GM12801 (cell line): Measurements from ENCODE around the gene ADORA2B.

Experiments
- CTCF ChIP-seq: IDR thresholded peaks from one replicate; pipeline ENCODE4 v1.5.1; 2011; ENCODE audit warnings: control low read depth; ENCODE audit not compliant: insufficient read length; ENCODE audit errors: extremely low read depth

ADORA2B gene

DNA sequence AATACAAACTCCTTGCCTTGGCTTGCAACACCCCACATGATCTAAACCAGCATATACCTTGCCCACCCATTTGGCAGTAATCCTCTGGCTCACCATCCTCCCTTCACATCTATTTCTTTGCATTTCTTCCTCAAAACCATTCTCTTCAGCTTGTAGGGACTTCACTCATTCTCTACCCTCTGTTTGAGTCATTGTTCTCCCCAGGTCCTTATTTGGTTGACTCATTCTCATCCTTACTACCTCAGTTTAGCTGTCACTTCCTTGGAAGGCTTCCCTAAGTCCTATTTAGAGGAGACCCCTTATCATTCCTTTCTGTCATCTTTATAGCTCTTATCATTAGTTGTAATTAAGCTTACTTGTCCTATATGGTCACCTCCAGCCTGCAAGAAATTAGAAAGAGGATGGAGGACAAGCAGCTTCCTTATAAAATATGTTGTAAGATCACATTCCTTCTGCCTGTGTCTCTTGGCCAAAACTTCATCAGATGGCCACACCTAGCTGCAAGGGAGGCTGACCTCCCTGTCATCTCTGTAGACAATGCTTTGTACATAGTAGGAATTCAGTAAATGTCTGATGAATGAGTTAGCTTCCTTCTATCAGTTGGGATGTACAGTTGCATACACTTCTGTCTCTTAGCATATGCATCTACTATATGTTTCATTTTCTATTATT, 56.4 kb downstream of the ADORA2B start:
- TF ChIP-seq CTCF = no peak

- TF ChIP-seq CTCF = no peak
These were observed 57.9 kb downstream of the ADORA2B start for GRCh38 chr17:16002708-16003260.

GRCh38 chr17:16003841-16004240, 58.9 kb downstream of the ADORA2B start:
- TF ChIP-seq CTCF = no peak

- TF ChIP-seq CTCF = no peak
These were observed 60.7 kb downstream of the ADORA2B start for GRCh38 chr17:16005636-16006035.

- no peak for TF ChIP-seq CTCF
These were observed 62.5 kb downstream of the ADORA2B start for GRCh38 chr17:16007439-16007838.

- TF ChIP-seq CTCF = no peak
These were observed 69.0 kb downstream of the ADORA2B start for GRCh38 chr17:16013943-16014407.

DNA sequence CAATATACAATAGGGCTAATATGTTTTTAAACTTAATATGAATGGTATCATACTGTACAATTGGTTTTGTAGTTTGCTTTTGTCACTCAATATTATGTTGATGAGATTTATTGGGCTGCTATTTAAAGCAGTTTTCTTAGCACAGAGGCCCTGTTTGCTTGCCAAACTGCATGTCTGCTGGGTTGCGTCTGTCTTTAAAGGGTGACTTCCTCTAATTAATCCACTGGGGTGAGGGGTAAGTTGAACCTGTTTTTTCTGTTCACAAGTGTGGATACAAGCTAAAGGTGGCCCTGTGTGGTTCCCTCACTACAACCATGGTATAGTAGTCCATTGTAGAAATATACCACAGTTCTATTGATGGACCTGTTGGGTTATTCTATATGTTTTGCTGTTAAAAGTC, 74.4 kb downstream of the ADORA2B start:
- TF ChIP-seq CTCF = no peak
